KMS-11 (cell line): Measurements from ENCODE around the gene MPZ.

ENCODE experiments used
- H2AFZ ChIP-seq: fragments of 200-600 bp; sonication (generic); 2 replicates; pipeline ENCODE4 v1.6.1; 2016; ENCODE audit warnings: antibody characterized with exemption, mixed run types, low read depth
- H3K27ac ChIP-seq: fragments of 200-600 bp; sonication (generic); 2 replicates; pipeline ENCODE4 v1.6.1; 2016; ENCODE audit warnings: mild to moderate bottlenecking, mixed run types
- H3K27me3 ChIP-seq: fragments of 200-600 bp; sonication (generic); 2 replicates; pipeline ENCODE4 v1.6.1; 2017; ENCODE audit warnings: mild to moderate bottlenecking, low read depth, mixed run types, moderate library complexity; ENCODE audit not compliant: insufficient read depth
- H3K36me3 ChIP-seq: fragments of 200-600 bp; sonication (generic); 2 replicates; pipeline ENCODE4 v1.6.1; 2017; ENCODE audit warnings: mild to moderate bottlenecking, mixed run types; ENCODE audit not compliant: insufficient read depth
- H3K4me1 ChIP-seq: fragments of 200-600 bp; sonication (generic); 2 replicates; pipeline ENCODE4 v1.6.1; 2016; ENCODE audit warnings: mild to moderate bottlenecking, low read depth, mixed run types; ENCODE audit not compliant: poor library complexity, severe bottlenecking
- H3K4me2 ChIP-seq: fragments of 200-600 bp; sonication (generic); 2 replicates; pipeline ENCODE4 v1.7.0; 2016; ENCODE audit warnings: mild to moderate bottlenecking, mixed run types
- H3K4me3 ChIP-seq: fragments of 200-600 bp; sonication (generic); IDR thresholded peaks from 2 replicates; pipeline ENCODE4 v1.6.1; 2017; ENCODE audit warnings: low read depth, low read length, mixed read lengths; ENCODE audit not compliant: insufficient read depth
- H3K79me2 ChIP-seq: fragments of 200-600 bp; sonication (generic); 2 replicates; pipeline ENCODE4 v1.6.1; 2016; ENCODE audit warnings: low read depth, mixed run types; ENCODE audit not compliant: insufficient read depth
- H3K9ac ChIP-seq: fragments of 200-600 bp; sonication (generic); 2 replicates; pipeline ENCODE4 v1.6.1; 2016; ENCODE audit warnings: mild to moderate bottlenecking, mixed run types
- H4K20me1 ChIP-seq: fragments of 200-600 bp; sonication (generic); 2 replicates; pipeline ENCODE4 v1.6.1; 2016; ENCODE audit warnings: mild to moderate bottlenecking, mixed run types; ENCODE audit not compliant: insufficient read depth
- TF ChIP-seq, protein P1 (sequence below): fragments of 200-600 bp; sonication (generic); conservative IDR thresholded peaks from 2 replicates; pipeline ENCODE4 v1.6.1; 2017; ENCODE audit warnings: low read depth, mild to moderate bottlenecking, antibody characterized with exemption, low read length, moderate library complexity, mixed read lengths

Gene MPZ

DNA sequence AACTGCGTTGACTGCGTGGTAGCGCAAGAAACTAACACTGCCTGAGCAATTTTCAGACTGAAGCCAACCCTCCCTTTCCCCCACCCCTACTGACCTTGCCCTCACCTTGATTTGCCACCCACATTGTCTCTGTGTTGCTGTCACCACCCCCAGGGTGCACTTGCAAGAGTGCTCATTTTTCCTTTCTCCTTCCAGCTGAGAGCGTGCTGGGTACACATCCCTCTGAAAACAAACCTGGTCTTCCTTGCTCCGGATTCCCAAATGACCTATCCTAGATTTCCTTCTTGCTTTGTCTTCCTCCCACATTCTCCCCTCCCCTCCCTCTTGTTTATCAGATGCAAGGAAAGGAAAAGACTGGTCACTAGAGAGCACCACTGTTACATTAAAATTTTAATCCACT lies 24.2 kb downstream of the MPZ start:
- Histone ChIP-seq H3K4me1 (no peaks in the 10 kb centered on the region), H3K27ac (no peak overlapping the region), H2AFZ (no peak overlapping the region), H4K20me1 (no peaks in the 10 kb centered on the region), H3K36me3 (no peaks in the 10 kb centered on the region), H3K27me3 (no peaks in the 10 kb centered on the region; the same call in 1 of the 2 replicates), H3K4me2 (no peak overlapping the region), H3K79me2 (no peaks in the 10 kb centered on the region), H3K9ac (no peak overlapping the region), H3K4me3 (no peak overlapping the region)
- TF ChIP-seq, protein P1, sequence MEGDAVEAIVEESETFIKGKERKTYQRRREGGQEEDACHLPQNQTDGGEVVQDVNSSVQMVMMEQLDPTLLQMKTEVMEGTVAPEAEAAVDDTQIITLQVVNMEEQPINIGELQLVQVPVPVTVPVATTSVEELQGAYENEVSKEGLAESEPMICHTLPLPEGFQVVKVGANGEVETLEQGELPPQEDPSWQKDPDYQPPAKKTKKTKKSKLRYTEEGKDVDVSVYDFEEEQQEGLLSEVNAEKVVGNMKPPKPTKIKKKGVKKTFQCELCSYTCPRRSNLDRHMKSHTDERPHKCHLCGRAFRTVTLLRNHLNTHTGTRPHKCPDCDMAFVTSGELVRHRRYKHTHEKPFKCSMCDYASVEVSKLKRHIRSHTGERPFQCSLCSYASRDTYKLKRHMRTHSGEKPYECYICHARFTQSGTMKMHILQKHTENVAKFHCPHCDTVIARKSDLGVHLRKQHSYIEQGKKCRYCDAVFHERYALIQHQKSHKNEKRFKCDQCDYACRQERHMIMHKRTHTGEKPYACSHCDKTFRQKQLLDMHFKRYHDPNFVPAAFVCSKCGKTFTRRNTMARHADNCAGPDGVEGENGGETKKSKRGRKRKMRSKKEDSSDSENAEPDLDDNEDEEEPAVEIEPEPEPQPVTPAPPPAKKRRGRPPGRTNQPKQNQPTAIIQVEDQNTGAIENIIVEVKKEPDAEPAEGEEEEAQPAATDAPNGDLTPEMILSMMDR, result no peak

DNA sequence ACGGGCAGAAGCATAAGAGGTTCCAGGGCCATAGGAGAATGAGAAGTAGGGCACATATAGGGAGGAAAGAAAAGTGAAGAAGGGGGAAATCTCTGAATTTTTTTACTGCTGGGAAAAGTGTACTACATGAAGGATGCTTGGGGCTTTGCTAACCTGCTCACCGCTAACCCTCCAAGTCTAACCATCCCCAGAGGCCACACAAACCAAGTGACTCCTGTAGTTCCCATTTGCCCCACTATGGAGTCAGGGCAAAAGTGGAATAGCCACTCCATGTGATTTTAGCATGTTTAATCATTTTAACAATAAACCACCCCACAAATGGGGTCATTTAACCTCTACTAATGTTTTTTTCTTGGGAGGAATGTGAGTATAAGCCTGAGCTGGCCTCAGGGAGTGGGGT lies 24.7 kb downstream of the MPZ start:
- no peak overlapping the region for H2AFZ ChIP-seq
- H4K20me1 ChIP-seq, result no peaks in the 10 kb centered on the region
- no peak overlapping the region for H3K4me3 ChIP-seq
- H3K79me2 ChIP-seq, result no peaks in the 10 kb centered on the region
- no peaks in the 10 kb centered on the region; the same call in 1 of the 2 replicates for H3K27me3 ChIP-seq
- no peak overlapping the region for H3K9ac ChIP-seq
- H3K36me3 ChIP-seq, result no peaks in the 10 kb centered on the region
- H3K4me1 ChIP-seq, result no peaks in the 10 kb centered on the region
- no peak overlapping the region for H3K27ac ChIP-seq
- H3K4me2 ChIP-seq, result no peak overlapping the region
- TF ChIP-seq, protein P1, result no peak

DNA sequence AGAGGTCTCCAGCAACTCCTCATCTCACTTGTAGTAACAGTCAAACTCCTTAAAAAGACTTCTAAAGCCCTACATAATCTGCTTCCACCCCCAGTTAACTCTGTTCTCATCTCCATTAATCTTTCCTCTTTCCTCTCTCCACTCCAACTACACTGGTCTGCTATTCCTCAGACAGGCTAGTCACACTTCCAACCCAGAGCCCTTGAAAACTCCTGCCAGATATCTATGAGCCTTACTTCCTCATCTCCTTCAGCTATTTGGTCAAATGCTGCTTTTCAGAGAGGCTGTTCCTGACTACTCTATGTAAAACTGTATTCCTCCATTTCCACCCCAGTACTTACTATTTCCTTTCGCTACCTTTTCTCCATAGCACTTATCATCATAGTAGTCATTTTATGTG lies 26.8 kb downstream of the MPZ start:
- H3K4me3 ChIP-seq, result no peak overlapping the region
- no peaks in the 10 kb centered on the region; the same call in 1 of the 2 replicates for H3K27me3 ChIP-seq
- H2AFZ ChIP-seq, result no peak overlapping the region
- no peaks in the 10 kb centered on the region for H3K79me2 ChIP-seq
- H3K36me3 ChIP-seq, result no peaks in the 10 kb centered on the region
- no peak overlapping the region for H3K9ac ChIP-seq
- TF ChIP-seq, protein P1, result no peak
- H4K20me1 ChIP-seq, result no peaks in the 10 kb centered on the region
- no peak overlapping the region for H3K27ac ChIP-seq
- H3K4me2 ChIP-seq, result no peak overlapping the region
- H3K4me1 ChIP-seq, result no peaks in the 10 kb centered on the region

DNA sequence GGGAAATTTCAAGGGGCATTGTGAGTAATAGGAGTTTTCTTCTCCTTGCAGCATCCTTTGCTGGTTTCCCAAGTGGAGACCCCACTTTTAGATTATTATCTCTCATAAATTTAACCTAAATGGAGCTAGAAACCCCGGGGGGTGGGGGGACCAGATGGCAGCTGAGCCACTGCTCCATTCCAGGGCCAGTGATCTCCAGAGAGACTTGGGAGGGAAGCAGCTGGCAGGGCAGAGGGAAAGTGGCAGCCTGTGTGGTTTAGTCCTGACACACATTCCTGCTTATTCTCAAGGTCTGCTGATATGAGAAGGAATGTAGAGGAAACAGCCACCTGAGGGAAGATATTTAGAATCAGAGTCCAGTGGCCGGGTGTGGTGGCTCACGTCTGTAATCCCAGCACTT lies 34.9 kb downstream of the MPZ start:
- Histone ChIP-seq H3K9ac (no peak overlapping the region), H3K4me2 (no peak overlapping the region), H3K4me3 (no peak overlapping the region), H3K79me2 (no peaks in the 10 kb centered on the region), H2AFZ (no peak overlapping the region), H3K4me1 (no peaks in the 10 kb centered on the region), H3K36me3 (no peaks in the 10 kb centered on the region), H3K27me3 (no peaks in the 10 kb centered on the region), H3K27ac (no peak overlapping the region), H4K20me1 (no peaks in the 10 kb centered on the region)
- TF ChIP-seq, protein P1, result no peak
